HCT116 (cell line): ENCODE measurements around the gene GSTM3. TPM values are rescaled to one million over a fixed set of nuclear protein-coding genes. Genes with fewer than 3 reads are reported as not detected.
"Not testable (repeated sequence)": the region's sequence is repeated elsewhere in the genome, so short reads cannot be mapped to it uniquely, and the experiment has no call there.

Experiments
- ATAC-seq: fragments of 200-7000 bp; cut with Tn5 transposase; 2 replicates; pipeline ENCODE4 v1.9.1; 2020; ENCODE audit warnings: mild to moderate bottlenecking, moderate library complexity
- BruUV-seq: library from RNA; stranded (reverse); fragments of 400-500 nt; replicated peaks from 2 replicates; lab custom pipeline; 2021; lab: Mats Ljungman, UMichigan
- CTCF ChIA-PET: fragments of 300-600 bp; sonication (Branson Sonifier 250); formaldehyde crosslinking; loops from one replicate; lab custom pipeline; 2021; ENCODE audit warnings: antibody characterized with exemption; lab: Charles Lee
- POLR2A ChIA-PET: fragments of 300-600, 350-600 bp; sonication (Branson Sonifier 250); formaldehyde crosslinking; loops from one replicate; lab custom pipeline; 2021; ENCODE audit warnings: antibody characterized with exemption; lab: Charles Lee
- RAD21 ChIA-PET, 2 experiments: fragments of 300-600 bp; sonication (Branson Sonifier 250); formaldehyde crosslinking; loops; one replicate each; lab custom pipeline; 2023; ENCODE audit warnings: low total read pairs in 2 of 2; ENCODE audit not compliant: uncharacterized antibody in 2 of 2, unreplicated experiment in 2 of 2, low non-redundant PET in 1 of 2; lab: Charles Lee
- DNase-seq: peaks from one replicate; pipeline ENCODE4 v3.0.0-alpha.2; 2010; ENCODE audit warnings: low read depth, low spot score
- H2AFZ ChIP-seq: fragments of 200-600 bp; shearing (Covaris generic), sonication (generic); 2 replicates; pipeline ENCODE4 v1.6.1; 2017; ENCODE audit warnings: low read depth, mixed run types, mixed read lengths, antibody characterized with exemption, low read length; ENCODE audit not compliant: poor library complexity, severe bottlenecking
- H3K27ac ChIP-seq: 2 replicates; pipeline ENCODE4 v1.5.1; 2012; ENCODE audit warnings: low read depth, low read length
- H3K27me3 ChIP-seq: fragments of 200-600 bp; sonication (generic); 2 replicates; pipeline ENCODE4 v1.6.1; 2016; ENCODE audit warnings: mixed run types, low read length, mixed read lengths; ENCODE audit not compliant: insufficient read depth
- H3K36me3 ChIP-seq, 2 experiments: fragments of 200-500 bp in 1 of 2; fragments of 200-600 bp in 1 of 2; sonication (Bioruptor generic) in 1 of 2; sonication (generic) in 1 of 2; 2 replicates each; pipeline versions ENCODE4 v1.5.1 to v1.6.1; 2014 to 2016; ENCODE audit warnings: low read length in 2 of 2, inconsistent platforms in 1 of 2, mixed read lengths in 1 of 2, mixed run types in 1 of 2; ENCODE audit not compliant: insufficient read depth in 2 of 2, control insufficient read depth in 1 of 2
- H3K4me1 ChIP-seq, 2 experiments: fragments of 200-600 bp in 1 of 2; sonication (generic) in 1 of 2; 2 replicates each; pipeline versions ENCODE4 v1.5.1 to v1.6.1; 2012 to 2017; ENCODE audit warnings: low read length in 2 of 2, inconsistent platforms in 1 of 2, mild to moderate bottlenecking in 1 of 2, mixed read lengths in 1 of 2, mixed run types in 1 of 2, moderate library complexity in 1 of 2; ENCODE audit not compliant: insufficient read depth in 2 of 2, control insufficient read depth in 1 of 2
- H3K4me2 ChIP-seq: fragments of 200-600 bp; sonication (generic); 2 replicates; pipeline ENCODE4 v1.6.1; 2017; ENCODE audit warnings: mixed run types, low read length, mixed read lengths
- H3K4me3 ChIP-seq, 2 experiments: fragments of 200-600 bp in 1 of 2; sonication (generic) in 1 of 2; replicated peaks in 1 of 2; 2 replicates each; pipeline ENCODE4 v1.5.1; 2011 to 2016; ENCODE audit warnings: low read length in 2 of 2, control low read depth in 1 of 2, low read depth in 1 of 2, mild to moderate bottlenecking in 1 of 2, mixed read lengths in 1 of 2, mixed run types in 1 of 2
- H3K79me2 ChIP-seq: fragments of 200-600 bp; sonication (generic); 2 replicates; pipeline ENCODE4 v1.6.1; 2017; ENCODE audit warnings: mild to moderate bottlenecking, mixed run types, low read length, moderate library complexity, mixed read lengths; ENCODE audit not compliant: insufficient read depth
- H3K9ac ChIP-seq: fragments of 200-600 bp; sonication (generic); 2 replicates; pipeline ENCODE4 v1.6.1; 2016; ENCODE audit warnings: low read length, mixed read lengths
- H3K9me2 ChIP-seq: fragments of 200-600 bp; sonication (generic), shearing (Covaris generic); 2 replicates; pipeline ENCODE4 v1.6.1; 2017; ENCODE audit warnings: mixed run types, mild to moderate bottlenecking, moderate library complexity; ENCODE audit not compliant: insufficient read depth
- H3K9me3 ChIP-seq, 2 experiments: fragments of 200-500 bp in 1 of 2; fragments of 200-600 bp in 1 of 2; sonication (Bioruptor generic) in 1 of 2; sonication (generic) in 1 of 2; 2 replicates each; pipeline ENCODE4 v1.6.1; 2014 to 2017; ENCODE audit warnings: low read length in 2 of 2, mixed read lengths in 2 of 2, inconsistent platforms in 1 of 2, low read depth in 1 of 2, mild to moderate bottlenecking in 1 of 2, mixed run types in 1 of 2, moderate library complexity in 1 of 2; ENCODE audit not compliant: control insufficient read depth in 1 of 2, insufficient read depth in 1 of 2
- H4K20me1 ChIP-seq: fragments of 200-600 bp; sonication (generic), shearing (Covaris generic); 2 replicates; pipeline ENCODE4 v1.6.1; 2017; ENCODE audit warnings: mixed run types, mild to moderate bottlenecking, moderate library complexity; ENCODE audit not compliant: insufficient read depth
- CBX3 ChIP-seq: IDR thresholded peaks from 2 replicates; pipeline ENCODE4 v1.6.1; 2012; ENCODE audit warnings: low read depth
- CEBPB ChIP-seq: IDR thresholded peaks from 2 replicates; pipeline ENCODE4 v1.6.1; 2012; ENCODE audit warnings: low read depth
- FOSL1 ChIP-seq: IDR thresholded peaks from 2 replicates; pipeline ENCODE4 v1.6.1; 2012; ENCODE audit warnings: low read depth
- MAX ChIP-seq: IDR thresholded peaks from 2 replicates; pipeline ENCODE4 v1.6.1; 2012
- POLR2A ChIP-seq: IDR thresholded peaks from 2 replicates; pipeline ENCODE4 v1.7.0; 2011; ENCODE audit warnings: borderline replicate concordance; ENCODE audit not compliant: insufficient read depth, insufficient read length; ENCODE audit errors: extremely low read depth
- SP1 ChIP-seq: IDR thresholded peaks from 2 replicates; pipeline ENCODE4 v1.6.1; 2012; ENCODE audit warnings: low read depth
- SRF ChIP-seq: IDR thresholded peaks from 2 replicates; pipeline ENCODE4 v1.6.1; 2012; ENCODE audit warnings: low read depth
- intact Hi-C: fragments of 100-400 bp; cut with micrococcal nuclease; formaldehyde crosslinking; loops from 2 replicates; pipeline ENCODE4 v1.10.0; 2022
- total RNA-seq: library from RNA; stranded (reverse); gene quantifications from one replicate; pipeline ENCODE4 v1.2.1, GENCODE V29; 2021; ENCODE audit not compliant: unreplicated experiment
- TF ChIP-seq, protein P1 (sequence below): IDR thresholded peaks from 2 replicates; pipeline ENCODE4 v1.6.1; 2012

Gene GSTM3
- total RNA-seq, 1 experiment from 2014 or later: 0.39 TPM

DNA sequence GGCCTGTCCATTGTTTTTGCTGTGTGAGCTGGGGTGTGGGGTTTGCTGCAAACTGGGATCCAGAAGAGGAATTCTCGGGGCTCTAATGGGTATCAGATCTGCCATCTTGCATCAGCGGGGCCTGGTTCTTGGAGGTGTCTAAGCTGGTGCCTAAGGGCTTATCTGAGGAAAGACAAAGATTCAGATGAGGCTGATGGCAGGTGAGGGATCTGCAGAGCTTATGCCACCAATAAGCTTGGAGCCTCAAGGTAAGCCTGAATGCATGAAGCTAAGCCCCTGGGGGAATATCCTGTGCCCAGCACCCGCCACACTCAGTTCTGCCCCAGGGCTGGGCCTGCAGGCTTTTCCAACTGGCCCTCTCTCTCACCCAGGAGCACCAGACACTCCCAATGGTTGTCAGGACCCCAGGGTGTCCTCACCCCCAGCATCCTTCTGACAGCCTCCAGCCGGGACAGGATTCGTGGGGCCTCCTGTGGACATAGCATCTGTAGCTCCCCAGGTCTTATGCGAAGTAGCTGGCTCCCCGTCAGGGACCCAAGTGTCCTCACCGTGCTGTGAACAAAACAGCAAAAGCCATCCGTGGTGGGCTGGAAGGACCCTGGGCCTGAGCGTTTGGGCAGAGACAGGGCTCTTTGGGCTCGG is 9.5 kb upstream of the GSTM3 start:
- no TSS peak for BruUV-seq
- H3K4me2 ChIP-seq: no peak overlapping the region
- H3K4me3 ChIP-seq: no peak overlapping the region
- RAD21 ChIA-PET: no interaction called here
- no peaks in the 10 kb centered on the region for H3K4me1 ChIP-seq
- no peaks in the 10 kb centered on the region for H3K9me2 ChIP-seq
- no peaks in the 10 kb centered on the region for H4K20me1 ChIP-seq
- no peaks in the 10 kb centered on the region for H3K9me3 ChIP-seq
- POLR2A ChIA-PET: no interaction called here
- no peaks in the 10 kb centered on the region for H3K27me3 ChIP-seq
- no peak overlapping the region for H3K27ac ChIP-seq
- no peaks in the 10 kb centered on the region for H3K79me2 ChIP-seq
- no peaks in the 10 kb centered on the region for H3K36me3 ChIP-seq
- H3K9ac ChIP-seq: no peak overlapping the region
- CTCF ChIA-PET: interaction anchor here (0.8 to 1.1 kb wide), 2 partner anchors 110 to 120 kb away, joined by 3 to 7 read pairs; no protein-coding TSS in a partner anchor
- ATAC-seq (no peak), DNase-seq (no peak)
- intact Hi-C loops: no loop called here
- TF ChIP-seq FOSL1 (no peak), CBX3 (no peak), SP1 (no peak), SRF (no peak), POLR2A (no peak), MAX (no peak), CEBPB (no peak)
- TF ChIP-seq, protein P1, sequence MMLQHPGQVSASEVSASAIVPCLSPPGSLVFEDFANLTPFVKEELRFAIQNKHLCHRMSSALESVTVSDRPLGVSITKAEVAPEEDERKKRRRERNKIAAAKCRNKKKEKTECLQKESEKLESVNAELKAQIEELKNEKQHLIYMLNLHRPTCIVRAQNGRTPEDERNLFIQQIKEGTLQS: no peak
- no peak overlapping the region for H2AFZ ChIP-seq

GRCh38 chr1:109749221-109749620 is 8.4 kb upstream of the GSTM3 start:
- no peaks in the 10 kb centered on the region for H4K20me1 ChIP-seq
- H3K4me1 ChIP-seq: no peaks in the 10 kb centered on the region
- POLR2A ChIA-PET: no interaction called here
- no peak overlapping the region for H3K4me3 ChIP-seq
- H3K9me2 ChIP-seq: no peaks in the 10 kb centered on the region
- TF ChIP-seq SRF (no peak), CBX3 (no peak)
- TF ChIP-seq, all 23 proteins: peak for 0
- Histone ChIP-seq H3K9ac (no peak overlapping the region), H3K79me2 (no peaks in the 10 kb centered on the region), H3K4me2 (no peak overlapping the region), H2AFZ (no peak overlapping the region), H3K27ac (no peak overlapping the region), H3K27me3 (no peaks in the 10 kb centered on the region), H3K9me3 (no peaks in the 10 kb centered on the region), H3K36me3 (no peaks in the 10 kb centered on the region)
- BruUV-seq: no TSS peak
- intact Hi-C loops: no loop called here
- ChIA-PET RAD21 (no interaction called here), CTCF (interaction anchor here (1.1 kb wide), 1 partner anchor 109 kb away, joined by 7 read pairs; no protein-coding TSS in a partner anchor)
- ATAC-seq (no peak), DNase-seq (no peak)

GRCh38 chr1:109748311-109748710 is 7.5 kb upstream of the GSTM3 start:
- H3K79me2 ChIP-seq, H2AFZ ChIP-seq, DNase-seq, H3K36me3 ChIP-seq, ATAC-seq, intact Hi-C loops, H3K27ac ChIP-seq, H3K4me2 ChIP-seq, H3K9me2 ChIP-seq, H3K9ac ChIP-seq, CTCF ChIA-PET, RAD21 ChIA-PET, H3K4me1 ChIP-seq, POLR2A ChIA-PET, H3K9me3 ChIP-seq, H3K4me3 ChIP-seq, H3K27me3 ChIP-seq, BruUV-seq, H4K20me1 ChIP-seq: not testable (repeated sequence)
